Activated T-cell treated with anti-CD3 and anti-CD28 coated beads, Interleukin-2, amount 50 U/mL, for 1 hour (primary cell): ENCODE data around the gene ST13.
"Not testable (repeated sequence)": the region's sequence is repeated elsewhere in the genome, so short reads cannot be mapped to it uniquely, and the experiment has no call there.

ENCODE experiments used
- DNase-seq: peaks from one replicate; pipeline ENCODE4 v3.0.0-alpha.2; 2020

The ST13 gene

GRCh38 chr22:40856513-40857308 lies at the start of gene ST13, which contains the start of gene XPNPEP3:
Gene ST13 (minus strand): TSS chr22:40856639. CDS start chr22:40856540, 99 bp downstream.
Gene XPNPEP3 (plus strand): TSS chr22:40857148. CDS start chr22:40857182, 34 bp downstream.
- DNase-seq = peak; percentile 98

GRCh38 chr22:40904101-40904500 lies 47.7 kb upstream of the ST13 start:
- DNase-seq = no peak

GRCh38 chr22:40898850-40899357 lies 42.5 kb upstream of the ST13 start:
- DNase-seq = no peak

DNA sequence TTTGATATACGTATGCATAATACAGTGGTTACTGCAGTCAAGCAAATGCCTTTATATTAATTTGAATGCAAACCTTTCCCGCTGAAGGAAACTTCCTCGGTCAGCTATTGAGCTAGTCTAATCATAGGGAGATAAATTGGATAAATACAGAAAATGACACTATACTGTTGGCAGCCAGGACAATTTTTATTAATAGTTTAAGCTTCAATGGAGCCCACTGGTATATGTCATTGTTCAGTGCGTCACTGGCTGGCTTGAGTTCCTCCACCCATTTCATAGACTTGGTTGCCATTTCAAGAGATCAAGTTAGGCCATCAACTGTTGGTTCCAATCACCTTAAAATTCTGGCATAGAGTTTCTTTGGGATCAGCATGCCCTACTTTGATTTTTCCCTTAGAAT lies 38.0 kb upstream of the ST13 start:
- DNase-seq = no peak

DNA sequence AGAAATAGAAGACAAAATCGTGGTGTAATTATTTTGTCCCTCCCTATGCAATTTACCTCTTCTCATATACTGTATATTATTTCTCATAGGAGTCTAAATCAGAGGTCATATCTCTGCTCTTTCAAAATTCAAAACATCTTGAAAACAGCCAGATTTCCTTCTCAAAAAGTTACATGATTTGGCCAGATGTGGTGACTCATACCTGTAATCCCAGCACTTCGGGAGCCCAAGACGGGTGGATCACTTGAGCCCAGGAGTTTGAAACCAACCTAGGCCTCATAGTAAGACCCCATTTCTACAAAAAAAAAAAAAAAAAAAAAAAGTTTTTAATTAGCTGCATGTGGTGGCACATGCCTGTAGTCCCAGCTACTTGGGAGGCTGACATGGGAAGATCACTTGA lies 34.4 kb upstream of the ST13 start:
- no peak for DNase-seq

DNA sequence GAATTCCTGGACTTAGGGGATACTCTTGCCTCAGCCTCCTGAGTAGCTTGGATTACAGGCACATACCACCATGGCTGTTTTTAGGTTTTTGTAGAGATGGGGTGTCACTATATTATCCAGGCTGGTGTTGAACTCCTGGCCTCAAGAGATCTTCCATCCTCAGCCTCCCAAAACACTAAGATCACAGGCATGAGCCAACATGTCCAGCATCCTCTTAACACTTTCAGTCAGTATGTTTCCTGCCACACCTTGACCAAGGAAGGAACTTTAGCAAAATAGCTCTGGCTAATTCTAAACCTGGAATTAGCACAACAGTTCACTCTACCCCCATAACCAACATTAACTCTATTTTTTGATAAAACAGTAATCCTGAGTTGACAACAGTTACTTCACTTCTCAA lies 32.7 kb upstream of the ST13 start:
- no peak for DNase-seq

GRCh38 chr22:40878922-40879321 lies 22.5 kb upstream of the ST13 start:
- no peak for DNase-seq

DNA sequence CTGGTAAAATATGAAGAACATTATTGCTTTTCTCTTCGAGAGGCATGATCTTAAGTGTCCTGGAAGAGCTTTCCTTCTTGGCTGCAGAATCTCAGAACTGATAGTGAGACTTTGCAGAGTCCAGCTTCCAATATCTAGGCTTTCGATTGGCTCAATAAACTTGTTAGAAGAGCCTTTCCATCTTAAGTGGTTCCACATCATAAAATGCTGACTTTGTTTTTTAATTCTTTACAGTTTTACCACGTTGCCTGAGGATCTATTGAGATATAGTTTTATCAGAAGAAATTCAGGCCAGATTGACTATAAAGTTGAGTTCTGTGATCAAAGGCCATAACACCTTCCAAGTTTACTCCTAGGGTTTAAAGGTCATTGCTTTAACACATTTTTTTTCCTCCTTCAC lies 21.0 kb upstream of the ST13 start:
- no peak for DNase-seq

DNA sequence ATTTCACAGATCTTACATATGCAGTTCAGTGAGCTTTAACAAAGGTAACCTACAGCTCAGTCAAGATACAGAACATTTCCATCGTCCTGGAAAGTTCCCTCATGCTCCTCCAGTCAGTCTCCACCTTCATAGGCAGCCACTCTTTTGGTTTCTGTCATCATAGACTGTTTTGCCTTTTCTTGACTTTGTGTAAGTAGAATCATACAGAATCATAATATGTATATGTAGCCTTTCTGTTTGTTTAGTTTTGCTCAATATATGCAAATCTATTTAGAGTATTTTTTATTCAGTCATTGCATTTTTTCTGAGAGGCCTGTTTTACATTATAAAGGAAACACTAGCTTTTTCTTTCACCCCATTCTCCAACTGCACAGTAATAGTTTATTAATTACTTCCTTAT lies 20.5 kb upstream of the ST13 start:
- no peak for DNase-seq

GRCh38 chr22:40875111-40875510 lies 18.7 kb upstream of the ST13 start:
- no peak for DNase-seq

DNA sequence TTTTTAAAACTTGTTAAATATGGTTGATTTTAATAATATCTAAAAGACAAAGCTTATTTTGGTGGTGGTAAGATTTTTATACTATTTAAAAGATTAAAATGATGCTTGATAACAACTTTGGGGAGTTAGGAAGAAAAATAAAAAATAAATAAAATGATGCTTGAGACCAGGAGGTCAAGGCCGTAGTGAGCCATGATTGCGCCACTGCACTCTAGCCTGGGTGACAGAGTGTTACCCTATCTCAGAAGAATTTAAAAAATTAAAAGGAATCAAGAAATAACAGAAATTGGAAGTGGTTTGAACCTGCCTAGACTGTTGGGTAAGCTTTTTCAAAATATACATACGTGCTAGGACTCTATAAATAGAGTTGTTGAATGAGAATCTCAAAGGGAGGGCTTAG lies 17.6 kb upstream of the ST13 start:
- DNase-seq = no peak

GRCh38 chr22:40868379-40868778 lies 11.9 kb upstream of the ST13 start:
- not testable (repeated sequence) for DNase-seq

- no peak for DNase-seq
Measured at GRCh38 chr22:40867109-40867508, 10.7 kb upstream of the ST13 start.

DNA sequence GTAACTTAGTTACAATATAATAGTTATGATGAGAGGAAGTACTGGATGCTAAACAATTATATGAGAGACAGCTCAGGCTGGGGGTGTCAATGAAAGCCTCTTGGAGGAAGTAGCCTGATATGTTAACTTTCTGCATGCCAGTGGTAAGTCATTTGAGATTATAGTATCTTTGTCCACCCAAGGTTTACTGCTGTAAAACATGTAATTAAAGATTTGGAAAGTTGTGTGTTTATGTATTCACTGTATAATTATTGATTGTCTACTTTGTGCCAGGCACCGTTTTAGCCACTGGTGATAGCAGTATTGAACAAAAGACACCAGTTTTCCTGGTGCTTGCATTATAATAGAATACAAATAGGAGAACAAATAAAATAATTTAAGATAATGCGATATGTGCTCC lies 6.1 kb upstream of the ST13 start:
- no peak for DNase-seq

DNA sequence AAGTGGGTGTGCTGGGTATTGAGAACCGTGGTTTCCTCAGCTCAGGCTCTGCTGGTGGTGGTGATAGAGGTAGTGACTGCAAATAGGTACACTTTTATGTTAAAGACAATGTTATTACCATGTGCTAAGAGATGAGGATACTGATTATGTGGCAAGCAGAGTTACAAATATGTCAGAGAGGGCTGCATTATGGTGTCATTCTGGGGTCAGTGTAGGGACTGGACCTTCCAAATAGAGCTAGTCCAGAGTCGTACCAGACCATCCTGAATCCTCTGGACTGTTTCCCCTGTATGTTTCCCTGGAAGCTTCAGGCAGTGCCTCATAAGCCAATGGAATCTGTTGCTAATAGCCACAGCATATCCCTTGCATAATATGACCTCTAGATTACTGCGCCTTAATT lies 5.6 kb upstream of the ST13 start, which contains the start of gene DNAJB7:
Gene DNAJB7, minus strand, starts transcription at position 101 of the 400 bp plus-strand sequence. CDS start 119 bp downstream, outside the sequence.
- no peak for DNase-seq

- no peak for DNase-seq
Measured at GRCh38 chr22:40857309-40857855, 943 bp upstream of the ST13 start.

- no peak for DNase-seq
Measured at GRCh38 chr22:40855979-40856512, 393 bp downstream of the ST13 start.

DNA sequence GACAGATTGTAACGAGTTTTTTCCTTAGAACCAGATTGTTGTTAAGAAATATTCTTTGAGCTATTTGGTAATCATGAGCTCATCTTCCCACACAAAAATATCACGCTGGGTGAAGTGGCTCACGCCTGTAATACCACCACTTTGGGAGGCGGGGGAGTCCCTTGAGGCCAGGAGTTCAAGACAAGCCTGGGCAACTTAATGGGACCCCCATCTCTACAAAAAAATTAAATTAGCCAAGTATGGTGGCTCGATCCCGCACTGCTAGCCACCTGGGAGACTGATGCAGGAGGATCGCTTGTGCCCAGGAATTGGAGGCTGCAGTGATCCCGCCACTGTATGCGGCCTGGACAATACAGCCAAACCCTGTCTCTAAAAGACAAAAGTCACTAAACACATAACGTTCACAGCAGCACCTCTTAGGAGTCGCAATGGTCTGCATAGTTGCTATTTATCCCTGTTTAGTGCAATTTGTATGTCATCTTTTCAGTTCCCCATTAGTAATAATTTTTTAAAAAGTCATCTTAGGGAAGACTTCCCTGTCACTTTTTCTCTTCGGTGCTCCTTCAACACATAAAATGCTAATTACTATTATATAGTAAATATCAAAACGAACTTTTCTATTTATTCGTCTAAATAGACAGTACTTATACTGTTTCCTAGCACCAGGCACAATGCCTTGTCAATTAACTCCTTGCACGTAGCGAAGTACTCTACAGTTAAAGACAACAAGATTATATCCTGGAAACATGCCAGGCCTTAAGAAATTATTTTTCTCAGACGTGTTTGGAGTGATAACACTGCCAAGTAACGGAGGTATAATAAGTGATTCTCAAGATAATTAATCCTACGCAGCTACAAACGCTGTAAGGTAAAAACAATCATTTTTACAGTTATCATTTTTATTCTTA lies 1.1 kb downstream of the ST13 start:
- DNase-seq = no peak

- no peak for DNase-seq
Measured at GRCh38 chr22:40853961-40854360, 2.5 kb downstream of the ST13 start.

GRCh38 chr22:40853333-40853732 lies 3.1 kb downstream of the ST13 start:
- no peak for DNase-seq

- not testable (repeated sequence) for DNase-seq
Measured at GRCh38 chr22:40845816-40846215, 10.6 kb downstream of the ST13 start.

GRCh38 chr22:40844951-40845350 lies 11.5 kb downstream of the ST13 start:
- DNase-seq = no peak

DNA sequence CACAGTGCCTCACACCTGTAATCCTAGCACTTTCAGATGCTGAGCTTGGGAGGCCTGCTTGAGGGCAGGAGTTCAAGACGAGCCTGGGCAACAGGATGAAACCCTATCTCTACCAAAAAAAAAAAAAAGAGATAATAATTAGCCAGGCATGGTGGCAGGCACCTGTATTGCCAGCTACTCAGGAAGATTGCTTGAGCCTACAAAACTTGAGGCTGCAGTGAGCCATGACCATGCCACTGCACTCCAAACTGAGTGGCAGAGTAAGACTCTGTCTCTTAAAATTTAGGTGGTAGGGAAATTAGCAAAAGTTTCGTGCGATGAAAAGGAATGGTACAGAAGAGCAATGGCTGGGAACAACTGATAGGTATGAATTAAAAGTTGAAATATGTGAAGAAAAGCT lies 18.0 kb downstream of the ST13 start:
- no peak for DNase-seq
